K562 (cell line): Measurements from ENCODE around the gene TMEM135. TPM values are rescaled to one million over a fixed set of nuclear protein-coding genes. Genes with fewer than 3 reads are reported as not detected.

Experiments used
- ATAC-seq: fragments of 200-7000 bp; cut with Tn5 transposase; 3 replicates; pipeline ENCODE4 v1.9.1; 2020; ENCODE audit warnings: moderate library complexity
- BruUV-seq: library from RNA; stranded (reverse); fragments of 400-500 nt; replicated peaks from 2 replicates; lab custom pipeline; 2021; lab: Mats Ljungman, UMichigan
- CTCF ChIA-PET: fragments of 300-600 bp; formaldehyde crosslinking; extraction: SDS; loops from one replicate; lab custom pipeline; 2021; ENCODE audit warnings: low intra/inter-chr PET ratio; lab: Yijun Ruan, JAX
- POLR2A ChIA-PET: fragments of 300-600, 350-650 bp; sonication (Branson Sonifier 250); formaldehyde crosslinking; extraction: SDS; loops from one replicate; lab custom pipeline; 2021; ENCODE audit warnings: antibody characterized with exemption, inconsistent platforms; lab: Yijun Ruan, JAX
- DNase-seq, 4 experiments: peaks; one replicate each; pipeline versions ENCODE4 v3.0.0 to v3.0.0-alpha.2; 2011 to 2018; ENCODE audit warnings: low spot score in 3 of 4, mixed read lengths in 3 of 4; ENCODE audit errors: extremely low read depth in 1 of 4
- FAIRE-seq: peaks from 2 replicates; lab custom pipeline; 2011; peaks lifted over from hg19 to GRCh38; lab: Jason Lieb, UNC
- H2AFZ ChIP-seq: 2 replicates; pipeline ENCODE4 v1.6.0; 2011; ENCODE audit warnings: low read depth, low read length, control low read depth, inconsistent platforms
- H3K27ac ChIP-seq: fragments of 200-600 bp; 3 replicates; pipeline ENCODE4 v1.8.0; 2011; ENCODE audit warnings: low read depth, mild to moderate bottlenecking, control low read depth, inconsistent platforms, low read length, moderate library complexity, mixed read lengths; ENCODE audit errors: extremely low read depth
- H3K27me3 ChIP-seq, 2 experiments: fragments of 300-600 bp in 1 of 2; 2 replicates in 1 of 2; 3 replicates in 1 of 2; pipeline versions ENCODE4 v1.6.0 to v1.8.0; 2011; ENCODE audit warnings: inconsistent platforms in 2 of 2, low read length in 2 of 2, mild to moderate bottlenecking in 1 of 2, mixed read lengths in 1 of 2, moderate library complexity in 1 of 2; ENCODE audit not compliant: control insufficient read depth in 2 of 2, insufficient read depth in 2 of 2
- H3K36me3 ChIP-seq: fragments of 300-600 bp; 3 replicates; pipeline ENCODE4 v1.8.0; 2011; ENCODE audit warnings: mild to moderate bottlenecking, low read length, inconsistent platforms; ENCODE audit not compliant: control insufficient read depth, insufficient read depth
- H3K4me1 ChIP-seq, 2 experiments: fragments of 200-600 bp in 1 of 2; replicated peaks in 1 of 2; 2 replicates in 1 of 2; 3 replicates in 1 of 2; pipeline versions ENCODE4 v1.5.1 to v1.8.0; 2011; ENCODE audit warnings: inconsistent platforms in 2 of 2, low read length in 2 of 2, mild to moderate bottlenecking in 1 of 2, mixed read lengths in 1 of 2, moderate library complexity in 1 of 2; ENCODE audit not compliant: control insufficient read depth in 2 of 2, insufficient read depth in 2 of 2
- H3K4me2 ChIP-seq: 2 replicates; pipeline ENCODE4 v1.6.1; 2011; ENCODE audit warnings: low read length, control low read depth, inconsistent platforms, mixed read lengths; ENCODE audit not compliant: insufficient read depth
- H3K4me3 ChIP-seq: fragments of 200-600 bp; sonication (generic), shearing (Covaris generic); 2 replicates; pipeline ENCODE4 v1.5.1; 2016; ENCODE audit warnings: control low read depth, inconsistent platforms
- H3K79me2 ChIP-seq: fragments of 200-600 bp; 3 replicates; pipeline ENCODE4 v1.8.0; 2011; ENCODE audit warnings: low read length, inconsistent platforms; ENCODE audit not compliant: control insufficient read depth, insufficient read depth
- H3K9ac ChIP-seq, 2 experiments: 2 replicates each; pipeline versions ENCODE4 v1.6.0 to v1.6.1; 2011; ENCODE audit warnings: low read depth in 2 of 2, low read length in 2 of 2, control low read depth in 1 of 2, inconsistent platforms in 1 of 2, mild to moderate bottlenecking in 1 of 2, mixed read lengths in 1 of 2; ENCODE audit not compliant: insufficient read depth in 1 of 2
- H3K9me1 ChIP-seq: one replicate; pipeline ENCODE4 v1.6.0; 2011; ENCODE audit warnings: inconsistent platforms, mild to moderate bottlenecking, low read length, moderate library complexity; ENCODE audit not compliant: control insufficient read depth, insufficient read depth
- H3K9me3 ChIP-seq: replicated peaks from 2 replicates; pipeline ENCODE4 v1.5.1; 2011; ENCODE audit warnings: low read depth, low read length, inconsistent platforms; ENCODE audit not compliant: control insufficient read depth, insufficient read depth
- H4K20me1 ChIP-seq: replicated peaks from 2 replicates; pipeline ENCODE4 v1.6.1; 2011; ENCODE audit warnings: low read length, inconsistent platforms, mixed read lengths; ENCODE audit not compliant: control insufficient read depth, insufficient read depth
- ARNT ChIP-seq, 2 experiments: fragments of 450-650 bp; IDR thresholded peaks; 2 replicates each; pipeline ENCODE4 v1.6.1; 2016; ENCODE audit warnings: mild to moderate bottlenecking in 1 of 2
- FOXO4 ChIP-seq: fragments of 450-650 bp; formaldehyde crosslinking; IDR thresholded peaks from 2 replicates; pipeline ENCODE4 v1.4.0; 2020; ENCODE audit warnings: mild to moderate bottlenecking, moderate library complexity
- GABPB2 ChIP-seq: fragments of 250-450 bp; sonication (Bioruptor Pico); conservative IDR thresholded peaks from 2 replicates; pipeline ENCODE4 v1.5.1; 2021; ENCODE audit warnings: mild to moderate bottlenecking
- HLTF ChIP-seq: fragments of 450-650 bp; IDR thresholded peaks from 2 replicates; pipeline ENCODE4 v1.6.1; 2016
- HNRNPL ChIP-seq: fragments of 200-400 bp; formaldehyde crosslinking; IDR thresholded peaks from 2 replicates; pipeline ENCODE4 v1.6.1; 2017; ENCODE audit warnings: low read depth, mild to moderate bottlenecking, low read length
- HNRNPLL ChIP-seq: fragments of 200-400 bp; formaldehyde crosslinking; IDR thresholded peaks from 2 replicates; pipeline ENCODE4 v1.6.1; 2017; ENCODE audit warnings: low read length, low read depth, mild to moderate bottlenecking; ENCODE audit not compliant: poor library complexity, severe bottlenecking
- KLF1 ChIP-seq: fragments of 450-650 bp; IDR thresholded peaks from 2 replicates; pipeline ENCODE4 v1.6.1; 2016; ENCODE audit warnings: missing genetic modification characterization, missing compliant biosample characterization
- MBD1 ChIP-seq: fragments of 250-450 bp; sonication (Bioruptor Pico); IDR thresholded peaks from 2 replicates; pipeline ENCODE4 v1.8.0; 2022; ENCODE audit warnings: inconsistent platforms
- MCM2 ChIP-seq: fragments of 450-650 bp; IDR thresholded peaks from 2 replicates; pipeline ENCODE4 v1.6.1; 2017; ENCODE audit warnings: low read depth, mild to moderate bottlenecking
- SLC30A9 ChIP-seq: fragments of 250-450 bp; sonication (Bioruptor Pico); IDR thresholded peaks from 2 replicates; pipeline ENCODE4 v1.8.0; 2022; ENCODE audit warnings: mild to moderate bottlenecking, moderate library complexity
- ZFP30 ChIP-seq: fragments of 250-450 bp; sonication (Bioruptor Pico); IDR thresholded peaks from 2 replicates; pipeline ENCODE4 v1.8.0; 2022; ENCODE audit warnings: moderate library complexity, mild to moderate bottlenecking, inconsistent platforms, borderline replicate concordance
- ZNF311 ChIP-seq: fragments of 250-450 bp; sonication (Bioruptor Pico); IDR thresholded peaks from 2 replicates; pipeline ENCODE4 v1.4.0; 2020; ENCODE audit warnings: mild to moderate bottlenecking, moderate library complexity
- ZNF586 ChIP-seq: fragments of 450-650 bp; formaldehyde crosslinking; conservative IDR thresholded peaks from 2 replicates; pipeline ENCODE4 v1.4.0; 2020; ENCODE audit warnings: mild to moderate bottlenecking, moderate library complexity
- ZNF699 ChIP-seq: fragments of 250-450 bp; sonication (Bioruptor Pico); IDR thresholded peaks from 2 replicates; pipeline ENCODE4 v1.8.0; 2021; ENCODE audit warnings: mild to moderate bottlenecking, moderate library complexity; ENCODE audit not compliant: insufficient replicate concordance
- WGBS: fragments of 100-300 bp; shearing (Covaris generic); methylation state at CpG from one replicate; pipeline ENCODE4 v1.1.6; 2016; ENCODE audit warnings: low coverage, mixed read lengths; ENCODE audit not compliant: insufficient coverage; ENCODE audit errors: missing lambda C conversion rate; 5-methylcytosine and 5-hydroxymethylcytosine counted together
- in situ Hi-C: fragments of 300-500 bp; cut with MboI; formaldehyde crosslinking; loops from 4 replicates; pipeline ENCODE4 v1.15.0; 2018; ENCODE audit warnings: inconsistent platforms, mixed read lengths
- intact Hi-C: fragments of 100-400 bp; cut with micrococcal nuclease; formaldehyde crosslinking; loops from 2 replicates; pipeline ENCODE4 v1.14.2; 2022
- polyA plus RNA-seq, 8 experiments: library from polyadenylated mRNA; depleted of rRNA in 4 of 8; stranded (reverse) in 5 of 8; unstranded in 3 of 8; fragments of >200 nt; fragmentation: Nextera tagmentation in 2 of 8; fragmentation: Illumina TruSeq in 1 of 8; extraction: Ambion mirVana in 2 of 8; extraction: Trizol in 1 of 8; gene quantifications; 2 replicates each; pipeline versions ENCODE4 v1.2.1 to v1.2.3, GENCODE V29; 2011 to 2014; ENCODE audit warnings: inconsistent platforms in 1 of 8, missing spikeins in 1 of 8
- total RNA-seq, 7 experiments: library from RNA; depleted of rRNA in 6 of 7; stranded (reverse); fragments of >200 nt in 6 of 7; fragmentation: Illumina TruSeq in 2 of 7; extraction: Trizol in 2 of 7; gene quantifications; 2 replicates each; pipeline versions ENCODE4 v1.2.1 to v1.2.3, GENCODE V29; 2011 to 2021; ENCODE audit warnings: low replicate concordance in 1 of 7

Gene TMEM135
- total and polyA plus RNA-seq, 9 of the 15 experiments (the other 6 are each of a cell fraction or from before 2014, with no cell fraction given), result 17.3 to 53.6 (median 24.9) TPM

DNA sequence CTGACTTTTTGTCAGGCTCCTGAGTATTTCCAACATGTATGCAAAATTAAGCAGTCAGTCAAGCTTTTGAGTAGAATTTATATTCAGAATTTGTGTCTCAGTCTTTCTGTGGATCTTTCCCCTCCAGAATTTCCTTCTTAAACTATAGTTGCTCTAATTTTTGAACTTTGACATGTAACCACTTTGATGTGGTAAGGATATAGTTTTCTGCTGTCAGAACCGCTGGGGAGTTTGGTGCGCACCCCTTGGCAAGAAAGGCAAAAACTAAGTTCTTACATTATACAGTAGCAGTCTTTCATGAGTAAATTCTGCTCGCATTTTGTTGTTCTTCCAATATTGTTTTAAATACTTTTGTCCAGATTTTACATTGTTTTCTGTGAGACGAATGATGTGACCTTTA lies 105.9 kb downstream of the TMEM135 start (continued):
- TF ChIP-seq ZFP30, result no peak

GRCh38 chr11:87144252-87144651 lies 106.5 kb downstream of the TMEM135 start:
- Histone ChIP-seq H3K4me2 (no peak overlapping the region), H3K9ac (no peak overlapping the region), H3K36me3 (no peaks in the 10 kb centered on the region), H3K4me3 (no peak overlapping the region), H3K79me2 (peaks cover 16% of the 10 kb centered on the region), H3K4me1 (no peaks in the 10 kb centered on the region), H3K27me3 (no peaks in the 10 kb centered on the region), H3K27ac (no peak overlapping the region), H3K9me3 (no peaks in the 10 kb centered on the region), H2AFZ (no peak overlapping the region), H3K9me1 (no peaks in the 10 kb centered on the region), H4K20me1 (no peaks in the 10 kb centered on the region)
- in situ Hi-C loops (no loop called here), intact Hi-C loops (no loop called here)
- no TSS peak for BruUV-seq
- ATAC-seq (no peak), FAIRE-seq (no peak), DNase-seq (no peak)
- no peak for TF ChIP-seq HNRNPLL
- no peak for TF ChIP-seq ZNF311 (CRISPR knock-in tag)
- TF ChIP-seq ZNF586 (CRISPR knock-in tag), result no peak
- no peak for TF ChIP-seq FOXO4 (CRISPR knock-in tag)
- no peak for TF ChIP-seq GABPB2 (CRISPR knock-in tag)
- no peak for TF ChIP-seq MBD1 (CRISPR knock-in tag)
- no peak for TF ChIP-seq KLF1 (tag)
- TF ChIP-seq ARNT (IDR thresholded peaks at IDR 0.05), result no peak
- no peak for TF ChIP-seq SLC30A9 (CRISPR knock-in tag)
- TF ChIP-seq MCM2, result no peak
- no peak for TF ChIP-seq HLTF
- no peak for TF ChIP-seq HNRNPL
- TF ChIP-seq ZNF699 (CRISPR knock-in tag), result no peak
- CTCF ChIA-PET, result no interaction called here
- POLR2A ChIA-PET, result no interaction called here
- 66% methylated on average over 3 of the region's 3 CpGs for WGBS
